ENCODE measurements around the gene IKZF1.

- TF ChIP-seq EZH2 (IDR thresholded peaks at IDR 0.05; ENCODE audit: borderline replicate concordance, low read depth, low read length, severe bottlenecking) (no peak), CTCF (IDR thresholded peaks at IDR 0.05; ENCODE audit: borderline replicate concordance, extremely low read depth, low read length, poor library complexity, severe bottlenecking) (no peak)
Measured at GRCh38 chr7:50418526-50419290, 114.2 kb downstream of the IKZF1 start.

Measured in DND-41 (cell line).